Ishikawa (cell line): ENCODE measurements around the gene MYO9B.

ENCODE experiments used
- TF ChIP-seq, protein P1 (sequence below): IDR thresholded peaks from 2 replicates; pipeline ENCODE4 v1.6.1; 2012
- TF ChIP-seq, protein P2 (sequence below): IDR thresholded peaks from 2 replicates; pipeline ENCODE4 v1.6.1; 2012; ENCODE audit warnings: low read depth, mild to moderate bottlenecking

DNA sequence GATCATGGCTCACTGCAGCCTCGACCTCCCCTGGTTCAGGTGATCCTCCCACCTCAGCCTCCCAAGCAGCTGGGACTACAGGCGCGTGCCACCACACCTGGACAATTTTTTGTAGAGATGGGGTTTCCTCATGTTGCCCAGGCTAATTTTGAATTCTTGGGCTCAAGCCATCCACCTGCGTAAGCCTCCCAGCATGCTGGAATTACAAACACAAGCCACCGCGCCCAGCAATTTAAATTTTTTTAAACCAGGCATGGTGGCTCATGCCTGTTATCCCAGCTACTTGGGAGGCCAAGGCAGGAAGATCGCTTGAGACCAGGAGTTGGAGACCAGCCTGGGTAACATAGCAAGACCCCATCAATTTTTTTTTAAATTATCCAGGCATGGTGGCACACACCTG, 79.7 kb downstream of the MYO9B start:
- TF ChIP-seq, protein P1, sequence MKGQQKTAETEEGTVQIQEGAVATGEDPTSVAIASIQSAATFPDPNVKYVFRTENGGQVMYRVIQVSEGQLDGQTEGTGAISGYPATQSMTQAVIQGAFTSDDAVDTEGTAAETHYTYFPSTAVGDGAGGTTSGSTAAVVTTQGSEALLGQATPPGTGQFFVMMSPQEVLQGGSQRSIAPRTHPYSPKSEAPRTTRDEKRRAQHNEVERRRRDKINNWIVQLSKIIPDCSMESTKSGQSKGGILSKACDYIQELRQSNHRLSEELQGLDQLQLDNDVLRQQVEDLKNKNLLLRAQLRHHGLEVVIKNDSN: no peak
- TF ChIP-seq, protein P2, sequence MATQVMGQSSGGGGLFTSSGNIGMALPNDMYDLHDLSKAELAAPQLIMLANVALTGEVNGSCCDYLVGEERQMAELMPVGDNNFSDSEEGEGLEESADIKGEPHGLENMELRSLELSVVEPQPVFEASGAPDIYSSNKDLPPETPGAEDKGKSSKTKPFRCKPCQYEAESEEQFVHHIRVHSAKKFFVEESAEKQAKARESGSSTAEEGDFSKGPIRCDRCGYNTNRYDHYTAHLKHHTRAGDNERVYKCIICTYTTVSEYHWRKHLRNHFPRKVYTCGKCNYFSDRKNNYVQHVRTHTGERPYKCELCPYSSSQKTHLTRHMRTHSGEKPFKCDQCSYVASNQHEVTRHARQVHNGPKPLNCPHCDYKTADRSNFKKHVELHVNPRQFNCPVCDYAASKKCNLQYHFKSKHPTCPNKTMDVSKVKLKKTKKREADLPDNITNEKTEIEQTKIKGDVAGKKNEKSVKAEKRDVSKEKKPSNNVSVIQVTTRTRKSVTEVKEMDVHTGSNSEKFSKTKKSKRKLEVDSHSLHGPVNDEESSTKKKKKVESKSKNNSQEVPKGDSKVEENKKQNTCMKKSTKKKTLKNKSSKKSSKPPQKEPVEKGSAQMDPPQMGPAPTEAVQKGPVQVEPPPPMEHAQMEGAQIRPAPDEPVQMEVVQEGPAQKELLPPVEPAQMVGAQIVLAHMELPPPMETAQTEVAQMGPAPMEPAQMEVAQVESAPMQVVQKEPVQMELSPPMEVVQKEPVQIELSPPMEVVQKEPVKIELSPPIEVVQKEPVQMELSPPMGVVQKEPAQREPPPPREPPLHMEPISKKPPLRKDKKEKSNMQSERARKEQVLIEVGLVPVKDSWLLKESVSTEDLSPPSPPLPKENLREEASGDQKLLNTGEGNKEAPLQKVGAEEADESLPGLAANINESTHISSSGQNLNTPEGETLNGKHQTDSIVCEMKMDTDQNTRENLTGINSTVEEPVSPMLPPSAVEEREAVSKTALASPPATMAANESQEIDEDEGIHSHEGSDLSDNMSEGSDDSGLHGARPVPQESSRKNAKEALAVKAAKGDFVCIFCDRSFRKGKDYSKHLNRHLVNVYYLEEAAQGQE: no peak
